Measurements from ENCODE around the gene ALDH1L1. TPM values are rescaled to one million over a fixed set of nuclear protein-coding genes. Genes with fewer than 3 reads are reported as not detected.

The ALDH1L1 gene
- total RNA-seq, 1 experiment from 2014 or later = 0.36 TPM

DNA sequence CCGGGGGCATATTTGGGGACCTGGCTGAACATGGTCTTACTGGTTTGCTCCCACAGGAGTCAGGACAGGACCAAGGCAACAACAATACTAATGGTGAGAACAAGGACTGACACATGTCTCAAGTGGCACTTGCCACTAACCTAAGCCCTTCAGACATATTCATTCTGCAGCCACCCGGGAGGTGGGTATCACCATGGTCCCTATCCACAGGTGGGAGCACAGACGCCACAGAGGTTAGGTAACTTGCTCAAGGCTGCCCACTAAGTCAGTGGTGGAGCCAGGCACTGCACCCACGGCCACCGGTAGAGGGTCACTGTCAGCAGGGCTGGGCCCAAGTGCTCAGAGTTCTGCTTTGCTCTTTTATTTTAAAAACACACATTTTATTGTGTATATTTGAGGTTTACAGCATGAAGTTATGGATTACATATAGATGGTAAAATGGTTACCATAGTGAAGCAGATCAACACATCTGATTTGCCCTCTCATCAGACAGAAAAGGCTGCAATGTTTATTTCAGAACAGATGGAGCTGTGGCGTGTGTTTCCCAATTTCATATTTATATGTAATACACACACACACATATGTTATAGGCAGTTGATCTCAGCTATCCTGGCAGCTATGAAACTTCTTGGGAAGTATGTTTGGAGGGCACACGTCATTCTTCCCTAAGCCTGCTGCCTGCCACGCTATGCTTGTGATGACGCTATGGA is 66.5 kb downstream of the ALDH1L1 start:
- DNase-seq (ENCODE audit: low read depth, low spot score) (no peak), ATAC-seq (peak; percentile 84)
- intact Hi-C loops (cut with micrococcal nuclease; ENCODE audit: unreplicated experiment) = no loop called here
- Histone ChIP-seq H3K27me3 (ENCODE audit: control insufficient read depth, insufficient read depth, low read length) (peaks cover 3% of the 10 kb centered on the region; the same call in 1 of the 2 replicates), H3K4me1 (ENCODE audit: control insufficient read depth, insufficient read depth, low read length) (no peaks in the 10 kb centered on the region), H3K9me3 (ENCODE audit: control insufficient read depth, insufficient read depth, low read depth, low read length) (no peaks in the 10 kb centered on the region), H3K36me3 (ENCODE audit: control insufficient read depth, insufficient read depth, low read length) (no peaks in the 10 kb centered on the region), H3K27ac (ENCODE audit: low read length) (no peak overlapping the region), H3K4me3 (ENCODE audit: low read depth in 2 of 2, low read length in 2 of 2) (no peak overlapping the region)
- ChIA-PET CTCF (no interaction called here), POLR2A (no interaction called here)
- TF ChIP-seq SIN3A (IDR thresholded peaks at IDR 0.05; ENCODE audit: borderline replicate concordance, insufficient read depth, low read depth, low read length) (no peak), POLR2AphosphoS5 (IDR thresholded peaks at IDR 0.05; ENCODE audit: low read depth, low read length) (no peak), TCF7L2 (IDR thresholded peaks at IDR 0.05; ENCODE audit: low read depth, low read length) (no peak)
- TF ChIP-seq, protein P1, sequence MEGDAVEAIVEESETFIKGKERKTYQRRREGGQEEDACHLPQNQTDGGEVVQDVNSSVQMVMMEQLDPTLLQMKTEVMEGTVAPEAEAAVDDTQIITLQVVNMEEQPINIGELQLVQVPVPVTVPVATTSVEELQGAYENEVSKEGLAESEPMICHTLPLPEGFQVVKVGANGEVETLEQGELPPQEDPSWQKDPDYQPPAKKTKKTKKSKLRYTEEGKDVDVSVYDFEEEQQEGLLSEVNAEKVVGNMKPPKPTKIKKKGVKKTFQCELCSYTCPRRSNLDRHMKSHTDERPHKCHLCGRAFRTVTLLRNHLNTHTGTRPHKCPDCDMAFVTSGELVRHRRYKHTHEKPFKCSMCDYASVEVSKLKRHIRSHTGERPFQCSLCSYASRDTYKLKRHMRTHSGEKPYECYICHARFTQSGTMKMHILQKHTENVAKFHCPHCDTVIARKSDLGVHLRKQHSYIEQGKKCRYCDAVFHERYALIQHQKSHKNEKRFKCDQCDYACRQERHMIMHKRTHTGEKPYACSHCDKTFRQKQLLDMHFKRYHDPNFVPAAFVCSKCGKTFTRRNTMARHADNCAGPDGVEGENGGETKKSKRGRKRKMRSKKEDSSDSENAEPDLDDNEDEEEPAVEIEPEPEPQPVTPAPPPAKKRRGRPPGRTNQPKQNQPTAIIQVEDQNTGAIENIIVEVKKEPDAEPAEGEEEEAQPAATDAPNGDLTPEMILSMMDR (IDR thresholded peaks at IDR 0.05) = no peak
- TF ChIP-seq, protein P2, sequence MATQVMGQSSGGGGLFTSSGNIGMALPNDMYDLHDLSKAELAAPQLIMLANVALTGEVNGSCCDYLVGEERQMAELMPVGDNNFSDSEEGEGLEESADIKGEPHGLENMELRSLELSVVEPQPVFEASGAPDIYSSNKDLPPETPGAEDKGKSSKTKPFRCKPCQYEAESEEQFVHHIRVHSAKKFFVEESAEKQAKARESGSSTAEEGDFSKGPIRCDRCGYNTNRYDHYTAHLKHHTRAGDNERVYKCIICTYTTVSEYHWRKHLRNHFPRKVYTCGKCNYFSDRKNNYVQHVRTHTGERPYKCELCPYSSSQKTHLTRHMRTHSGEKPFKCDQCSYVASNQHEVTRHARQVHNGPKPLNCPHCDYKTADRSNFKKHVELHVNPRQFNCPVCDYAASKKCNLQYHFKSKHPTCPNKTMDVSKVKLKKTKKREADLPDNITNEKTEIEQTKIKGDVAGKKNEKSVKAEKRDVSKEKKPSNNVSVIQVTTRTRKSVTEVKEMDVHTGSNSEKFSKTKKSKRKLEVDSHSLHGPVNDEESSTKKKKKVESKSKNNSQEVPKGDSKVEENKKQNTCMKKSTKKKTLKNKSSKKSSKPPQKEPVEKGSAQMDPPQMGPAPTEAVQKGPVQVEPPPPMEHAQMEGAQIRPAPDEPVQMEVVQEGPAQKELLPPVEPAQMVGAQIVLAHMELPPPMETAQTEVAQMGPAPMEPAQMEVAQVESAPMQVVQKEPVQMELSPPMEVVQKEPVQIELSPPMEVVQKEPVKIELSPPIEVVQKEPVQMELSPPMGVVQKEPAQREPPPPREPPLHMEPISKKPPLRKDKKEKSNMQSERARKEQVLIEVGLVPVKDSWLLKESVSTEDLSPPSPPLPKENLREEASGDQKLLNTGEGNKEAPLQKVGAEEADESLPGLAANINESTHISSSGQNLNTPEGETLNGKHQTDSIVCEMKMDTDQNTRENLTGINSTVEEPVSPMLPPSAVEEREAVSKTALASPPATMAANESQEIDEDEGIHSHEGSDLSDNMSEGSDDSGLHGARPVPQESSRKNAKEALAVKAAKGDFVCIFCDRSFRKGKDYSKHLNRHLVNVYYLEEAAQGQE (IDR thresholded peaks at IDR 0.05; ENCODE audit: insufficient read depth in 1 of 2, low read depth in 2 of 2, low read length in 1 of 2) = no peak
- BruUV-seq (replicated peaks) = no TSS peak
- in situ Hi-C loops (cut with HindIII; ENCODE audit: low pct_unique_long_range_greater_than_20kb, low sequenced_read_pairs) = no loop called here

DNA sequence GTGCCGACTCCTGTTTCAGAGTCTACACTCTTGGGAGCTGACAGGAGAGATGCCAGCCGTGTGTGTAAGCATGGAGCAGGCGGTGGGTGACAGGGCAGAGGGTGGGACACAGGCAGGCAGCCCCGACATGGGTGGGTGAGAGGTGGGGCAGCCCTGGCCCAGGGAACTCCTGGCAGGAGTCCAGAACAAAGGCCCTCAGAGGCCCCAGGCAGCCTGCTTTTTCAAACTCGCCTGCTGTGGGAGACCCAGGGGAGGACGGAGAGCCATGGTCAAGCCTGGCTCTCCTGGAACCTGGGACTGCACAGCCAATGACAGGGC is 67.2 kb downstream of the ALDH1L1 start:
- BruUV-seq (replicated peaks) = no TSS peak
- Histone ChIP-seq H3K36me3 (ENCODE audit: control insufficient read depth, insufficient read depth, low read length) (no peaks in the 10 kb centered on the region), H3K27me3 (ENCODE audit: control insufficient read depth, insufficient read depth, low read length) (peaks cover 1% of the 10 kb centered on the region; the same call in 1 of the 2 replicates), H3K4me3 (ENCODE audit: low read depth in 2 of 2, low read length in 2 of 2) (no peak overlapping the region), H3K27ac (ENCODE audit: low read length) (no peak overlapping the region), H3K9me3 (ENCODE audit: control insufficient read depth, insufficient read depth, low read depth, low read length) (no peaks in the 10 kb centered on the region), H3K4me1 (ENCODE audit: control insufficient read depth, insufficient read depth, low read length) (no peaks in the 10 kb centered on the region)
- ChIA-PET POLR2A (no interaction called here), CTCF (no interaction called here)
- ATAC-seq (no peak), DNase-seq (ENCODE audit: low read depth, low spot score) (no peak)
- intact Hi-C loops (cut with micrococcal nuclease; ENCODE audit: unreplicated experiment) = no loop called here
- in situ Hi-C loops (cut with HindIII; ENCODE audit: low pct_unique_long_range_greater_than_20kb, low sequenced_read_pairs) = no loop called here
- no peak for TF ChIP-seq POLR2AphosphoS5 (IDR thresholded peaks at IDR 0.05; ENCODE audit: low read depth, low read length)

DNA sequence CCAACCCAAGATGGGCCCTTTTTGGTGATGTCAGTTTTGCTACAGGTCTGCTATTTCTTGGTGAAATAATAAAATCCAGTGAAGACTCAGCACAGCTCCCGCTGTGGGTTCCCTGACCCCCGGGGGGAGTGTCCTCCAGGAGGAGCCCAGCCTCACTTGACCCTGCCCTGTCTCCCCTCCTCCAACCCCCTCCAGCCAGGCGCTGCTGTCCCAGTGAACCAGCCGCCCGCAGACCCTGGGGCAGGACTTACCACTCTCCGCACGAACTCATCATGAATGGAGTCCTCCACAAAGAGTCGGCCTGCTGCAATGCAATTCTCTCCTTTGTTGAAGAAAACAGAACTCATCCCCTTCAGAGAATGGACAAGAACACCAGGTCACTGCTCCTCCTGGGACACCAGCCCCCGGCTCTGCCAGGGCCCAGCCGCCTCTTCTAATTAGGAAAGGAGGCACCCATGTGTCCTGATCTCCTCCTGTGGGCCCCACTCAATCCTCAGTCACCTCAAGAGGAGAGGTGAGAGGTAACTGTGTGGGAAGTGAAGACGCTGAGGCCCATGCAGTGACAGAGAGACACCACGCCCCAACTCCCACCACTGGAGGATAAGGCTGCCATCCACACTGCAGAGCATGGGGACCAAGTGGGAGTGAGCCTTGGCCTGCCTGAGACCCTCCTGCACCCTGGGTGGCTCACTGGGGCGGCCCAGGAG is 67.7 kb downstream of the ALDH1L1 start:
- Histone ChIP-seq H3K27ac (ENCODE audit: low read length) (no peak overlapping the region), H3K4me3 (ENCODE audit: low read depth in 2 of 2, low read length in 2 of 2) (no peak overlapping the region), H3K27me3 (ENCODE audit: control insufficient read depth, insufficient read depth, low read length) (no peaks in the 10 kb centered on the region), H3K9me3 (ENCODE audit: control insufficient read depth, insufficient read depth, low read depth, low read length) (no peaks in the 10 kb centered on the region), H3K36me3 (ENCODE audit: control insufficient read depth, insufficient read depth, low read length) (no peaks in the 10 kb centered on the region), H3K4me1 (ENCODE audit: control insufficient read depth, insufficient read depth, low read length) (no peaks in the 10 kb centered on the region)
- ATAC-seq = no peak
- ChIA-PET CTCF (no interaction called here), POLR2A (no interaction called here)
- no peak for TF ChIP-seq TCF7L2 (IDR thresholded peaks at IDR 0.05; ENCODE audit: low read depth, low read length)
- TF ChIP-seq, protein P1 (IDR thresholded peaks at IDR 0.05) = no peak
- no peak for TF ChIP-seq POLR2AphosphoS5 (IDR thresholded peaks at IDR 0.05; ENCODE audit: low read depth, low read length)
- no TSS peak for BruUV-seq (replicated peaks)
- no peak for DNase-seq (ENCODE audit: low read depth, low spot score)
- intact Hi-C loops (cut with micrococcal nuclease; ENCODE audit: unreplicated experiment) (no loop called here), in situ Hi-C loops (cut with HindIII; ENCODE audit: low pct_unique_long_range_greater_than_20kb, low sequenced_read_pairs) (no loop called here)
